Nephron (organoid): Measurements from ENCODE around the gene SNRPD3.

ENCODE experiments used
- H3K27ac Mint-ChIP-seq, 3 experiments: 2 replicates each; pipeline ENCODE4 v1.8.0; 2020; ENCODE audit warnings: mixed read lengths in 3 of 3, mild to moderate bottlenecking in 2 of 3, moderate library complexity in 1 of 3
- H3K27me3 Mint-ChIP-seq: 2 replicates; pipeline ENCODE4 v1.8.0; 2021; ENCODE audit warnings: low read depth, mild to moderate bottlenecking, moderate library complexity, mixed read lengths
- H3K36me3 Mint-ChIP-seq: 2 replicates; pipeline ENCODE4 v1.8.0; 2020; ENCODE audit warnings: low read depth, mixed read lengths
- H3K4me1 Mint-ChIP-seq: 2 replicates; pipeline ENCODE4 v1.8.0; 2020; ENCODE audit warnings: mixed read lengths
- H3K4me3 Mint-ChIP-seq, 3 experiments: 2 replicates each; pipeline ENCODE4 v1.8.0; 2020; ENCODE audit warnings: mild to moderate bottlenecking in 3 of 3, mixed read lengths in 3 of 3, moderate library complexity in 2 of 3
- H3K9me3 Mint-ChIP-seq: 2 replicates; pipeline ENCODE4 v1.8.0; 2020; ENCODE audit warnings: mixed read lengths
- TF ChIP-seq, protein P1 (sequence below), 3 experiments: fragments of 200-600 bp; sonication (generic); IDR thresholded peaks; one replicate each; pipeline ENCODE4 v1.5.0; 2021; ENCODE audit warnings: antibody characterized with exemption in 3 of 3; ENCODE audit not compliant: unreplicated experiment in 3 of 3

The SNRPD3 gene

DNA sequence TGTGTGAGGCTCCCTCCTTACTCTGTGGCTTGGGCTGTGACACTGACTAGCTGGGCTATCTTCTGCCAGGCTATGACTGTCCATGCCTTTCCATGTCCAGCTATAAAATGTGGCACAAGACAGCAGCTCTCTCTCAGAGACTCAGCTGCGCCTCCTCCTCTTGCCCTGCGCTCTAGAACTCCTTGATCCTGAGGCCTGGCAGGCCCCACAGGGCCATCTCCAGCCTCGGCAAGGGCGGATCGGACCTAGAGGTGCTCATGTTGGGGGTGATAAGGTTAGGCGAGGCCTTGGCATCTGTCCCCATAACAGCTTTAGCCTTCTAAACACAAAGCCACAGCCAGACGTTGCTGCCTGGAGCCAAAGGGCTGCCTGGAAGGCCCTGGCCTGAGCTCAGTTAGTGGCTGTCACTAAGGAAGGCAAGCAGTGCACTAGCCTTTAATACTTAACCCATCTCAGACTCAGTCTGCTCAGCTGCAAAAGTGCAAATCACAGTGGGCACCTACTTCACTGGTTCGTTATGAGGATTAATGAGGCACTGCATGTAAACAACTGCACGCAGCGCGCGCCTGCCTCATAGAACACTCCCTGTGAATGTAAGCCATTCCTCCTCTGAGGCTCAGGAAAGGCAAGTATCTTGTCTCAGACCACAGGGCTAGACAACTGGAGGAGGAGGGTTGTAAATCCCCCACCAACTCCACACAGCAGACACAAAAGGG is 2.0 kb upstream of the SNRPD3 start:
- Mint-ChIP-seq H3K36me3 (peaks cover 26% of the 10 kb centered on the region), H3K4me1 (peaks cover 36% of the 10 kb centered on the region), H3K27me3 (no peaks in the 10 kb centered on the region), H3K9me3 (no peaks in the 10 kb centered on the region), H3K4me3 (peak overlapping the region; percentile 93 to 96 (median 94)), H3K27ac (peak overlapping the region; percentile 82 to 96 (median 93))
- TF ChIP-seq, protein P1, sequence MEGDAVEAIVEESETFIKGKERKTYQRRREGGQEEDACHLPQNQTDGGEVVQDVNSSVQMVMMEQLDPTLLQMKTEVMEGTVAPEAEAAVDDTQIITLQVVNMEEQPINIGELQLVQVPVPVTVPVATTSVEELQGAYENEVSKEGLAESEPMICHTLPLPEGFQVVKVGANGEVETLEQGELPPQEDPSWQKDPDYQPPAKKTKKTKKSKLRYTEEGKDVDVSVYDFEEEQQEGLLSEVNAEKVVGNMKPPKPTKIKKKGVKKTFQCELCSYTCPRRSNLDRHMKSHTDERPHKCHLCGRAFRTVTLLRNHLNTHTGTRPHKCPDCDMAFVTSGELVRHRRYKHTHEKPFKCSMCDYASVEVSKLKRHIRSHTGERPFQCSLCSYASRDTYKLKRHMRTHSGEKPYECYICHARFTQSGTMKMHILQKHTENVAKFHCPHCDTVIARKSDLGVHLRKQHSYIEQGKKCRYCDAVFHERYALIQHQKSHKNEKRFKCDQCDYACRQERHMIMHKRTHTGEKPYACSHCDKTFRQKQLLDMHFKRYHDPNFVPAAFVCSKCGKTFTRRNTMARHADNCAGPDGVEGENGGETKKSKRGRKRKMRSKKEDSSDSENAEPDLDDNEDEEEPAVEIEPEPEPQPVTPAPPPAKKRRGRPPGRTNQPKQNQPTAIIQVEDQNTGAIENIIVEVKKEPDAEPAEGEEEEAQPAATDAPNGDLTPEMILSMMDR (IDR thresholded peaks at IDR 0.05; ENCODE audit: unreplicated experiment in 3 of 3) = no peak

DNA sequence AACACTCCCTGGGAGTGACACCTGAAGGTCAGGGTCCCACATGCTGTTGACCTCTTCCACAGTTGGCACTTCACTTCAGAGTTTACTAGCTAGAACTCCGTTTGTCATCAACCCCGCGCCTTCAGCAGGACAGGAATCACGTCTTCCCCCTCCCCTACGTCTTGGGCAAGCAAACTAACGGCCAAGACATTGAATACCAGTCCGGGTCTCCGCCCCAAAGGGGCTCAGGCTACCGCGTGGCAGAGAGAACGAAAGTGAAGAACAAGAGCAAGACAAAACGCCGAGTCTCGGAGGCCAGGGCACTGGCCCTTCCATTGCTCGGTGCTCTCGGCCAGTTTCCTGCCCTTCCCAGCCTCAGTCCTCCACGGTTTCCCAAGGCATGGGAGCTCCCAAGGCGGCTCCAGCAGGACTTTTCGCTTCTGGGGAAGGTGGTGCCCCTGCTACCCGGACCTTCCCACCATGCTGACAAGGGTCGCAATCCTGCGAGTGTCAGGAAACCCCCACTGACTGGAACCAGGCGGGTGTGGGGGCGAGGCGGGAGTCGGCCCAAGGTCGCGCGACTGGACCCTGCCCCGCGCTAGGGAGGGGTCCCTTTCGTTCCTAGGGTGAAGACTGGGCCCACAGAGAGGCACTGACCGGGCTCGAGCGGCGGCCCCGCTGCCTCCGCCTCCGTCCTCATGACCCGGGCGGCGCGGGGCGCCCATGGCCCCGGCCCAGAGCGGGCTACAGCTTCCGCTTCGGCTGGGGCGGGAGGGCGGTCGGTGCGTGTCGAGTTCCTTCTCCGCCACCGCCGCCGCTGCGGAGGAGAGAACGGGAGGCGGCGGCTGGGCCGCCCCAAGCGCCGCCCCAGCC is 1.3 kb upstream of the SNRPD3 start, which contains the start of gene GUCD1:
Gene GUCD1, minus strand, starts transcription at position 826 of the 852 bp plus-strand sequence. Its CDS starts 147 bp downstream, at position 679.
- Mint-ChIP-seq H3K36me3 (peaks cover 29% of the 10 kb centered on the region), H3K9me3 (no peaks in the 10 kb centered on the region), H3K27me3 (no peaks in the 10 kb centered on the region), H3K27ac (peak within 1 kb of the TSS; percentile 94 to 99 (median 95)), H3K4me1 (peaks cover 36% of the 10 kb centered on the region), H3K4me3 (peak within 1 kb of the TSS; percentile 93 to 98 (median 96))
- TF ChIP-seq, protein P1 (IDR thresholded peaks at IDR 0.05; ENCODE audit: unreplicated experiment in 3 of 3) = no peak

DNA sequence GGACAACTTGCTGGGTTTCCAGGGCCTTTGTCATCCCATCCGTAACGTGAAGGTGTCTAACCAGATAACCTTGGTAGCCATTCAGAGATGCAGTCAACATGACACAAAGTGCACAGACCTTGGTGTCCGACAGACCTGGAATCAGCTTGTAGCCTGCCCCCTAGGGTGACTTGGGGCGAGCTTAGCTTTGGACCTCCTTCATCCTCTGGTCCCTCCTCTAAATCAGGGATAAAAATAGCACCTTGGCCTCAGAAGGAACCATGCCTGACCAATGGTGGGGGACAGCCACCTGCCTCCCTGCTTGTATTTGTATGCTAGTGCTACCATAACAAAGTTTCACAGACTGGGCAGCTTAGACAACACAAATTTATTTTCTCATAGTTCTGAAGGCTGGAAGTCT is 3.7 kb downstream of the SNRPD3 start:
- no peaks in the 10 kb centered on the region for H3K9me3 Mint-ChIP-seq
- no peak overlapping the region for H3K27ac Mint-ChIP-seq
- H3K36me3 Mint-ChIP-seq = peaks cover 37% of the 10 kb centered on the region
- H3K4me1 Mint-ChIP-seq = peaks cover 32% of the 10 kb centered on the region
- H3K4me3 Mint-ChIP-seq = peak overlapping the region; percentile 9 to 96 (median 36)
- TF ChIP-seq, protein P1 (IDR thresholded peaks at IDR 0.05; ENCODE audit: unreplicated experiment in 3 of 3) = no peak
- no peaks in the 10 kb centered on the region for H3K27me3 Mint-ChIP-seq

DNA sequence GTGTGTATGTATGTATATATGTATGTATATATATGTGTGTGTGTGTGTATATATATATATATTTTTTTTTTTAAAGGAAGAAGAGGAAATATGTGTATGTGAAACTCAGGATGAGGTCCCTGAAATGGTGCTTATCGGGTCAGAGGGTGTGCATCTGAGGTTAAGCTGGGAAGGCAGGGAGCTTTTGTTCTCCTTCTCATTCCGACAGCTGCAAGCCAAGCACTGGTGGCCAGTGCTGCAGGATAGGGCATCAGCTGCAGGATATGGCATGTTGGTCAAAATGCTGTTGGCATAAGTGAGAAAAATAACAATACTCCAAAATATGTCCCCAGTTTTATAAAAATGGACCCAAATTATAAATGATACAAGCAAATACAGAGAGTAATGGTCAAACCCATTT is 7.4 kb downstream of the SNRPD3 start:
- H3K9me3 Mint-ChIP-seq = no peaks in the 10 kb centered on the region
- H3K36me3 Mint-ChIP-seq = peaks cover 37% of the 10 kb centered on the region
- no peaks in the 10 kb centered on the region for H3K27me3 Mint-ChIP-seq
- TF ChIP-seq, protein P1 (IDR thresholded peaks at IDR 0.05; ENCODE audit: unreplicated experiment in 3 of 3) = no peak
- H3K4me1 Mint-ChIP-seq = peaks cover 26% of the 10 kb centered on the region
- no peak overlapping the region for H3K4me3 Mint-ChIP-seq
- no peak overlapping the region for H3K27ac Mint-ChIP-seq

DNA sequence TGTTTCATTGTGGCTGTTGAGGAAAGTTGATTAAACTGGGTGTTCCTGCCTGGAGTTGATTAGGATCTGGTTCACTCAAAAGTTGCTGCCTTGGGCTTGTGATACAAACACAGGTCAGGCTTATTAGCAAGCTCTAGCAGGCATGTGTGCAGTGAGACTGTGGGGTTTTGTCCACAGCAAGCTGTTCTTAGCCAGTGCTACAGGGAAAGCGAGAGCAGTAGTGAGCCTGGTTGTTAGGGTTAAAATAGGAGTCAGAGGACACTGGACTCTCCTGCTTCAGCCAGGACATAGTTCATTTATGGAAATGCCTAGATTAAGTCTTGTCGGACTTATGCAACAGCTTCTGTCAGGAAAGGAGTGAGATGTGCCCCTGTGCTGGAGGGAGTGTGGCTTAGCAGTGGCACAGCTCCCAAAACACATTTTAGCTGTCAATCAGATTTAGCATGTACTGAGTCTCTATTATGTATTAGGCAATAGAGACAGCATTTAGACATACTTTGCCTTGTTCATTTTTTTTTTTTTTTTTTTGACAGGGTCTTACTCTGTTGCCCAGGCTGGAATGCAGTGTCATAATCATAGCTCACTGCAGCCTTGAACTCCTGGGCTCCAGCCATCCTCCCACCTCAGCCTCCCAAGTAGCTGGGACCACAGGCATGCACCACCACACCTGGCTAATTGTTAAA is 8.7 kb downstream of the SNRPD3 start:
- peaks cover 25% of the 10 kb centered on the region for H3K4me1 Mint-ChIP-seq
- peak overlapping the region in 2 of 3 experiments; percentile 54 to 61 for H3K27ac Mint-ChIP-seq
- H3K9me3 Mint-ChIP-seq = no peaks in the 10 kb centered on the region
- no peaks in the 10 kb centered on the region for H3K27me3 Mint-ChIP-seq
- H3K4me3 Mint-ChIP-seq = no peak overlapping the region
- H3K36me3 Mint-ChIP-seq = peaks cover 38% of the 10 kb centered on the region
- TF ChIP-seq, protein P1 (IDR thresholded peaks at IDR 0.05; ENCODE audit: unreplicated experiment in 3 of 3) = no peak
